NCI-H187 treated with DMSO at 0.1 percent for 48 hours (cell line): Measurements from ENCODE around the gene ACTG1.
A peak's percentile ranks its signal among the peaks of the same experiment; 100 is the strongest.

ENCODE experiments used
- DNase-seq: peaks from one replicate; lab custom pipeline; 2025; lab: John Stamatoyannopoulos, UW

The ACTG1 gene

DNA sequence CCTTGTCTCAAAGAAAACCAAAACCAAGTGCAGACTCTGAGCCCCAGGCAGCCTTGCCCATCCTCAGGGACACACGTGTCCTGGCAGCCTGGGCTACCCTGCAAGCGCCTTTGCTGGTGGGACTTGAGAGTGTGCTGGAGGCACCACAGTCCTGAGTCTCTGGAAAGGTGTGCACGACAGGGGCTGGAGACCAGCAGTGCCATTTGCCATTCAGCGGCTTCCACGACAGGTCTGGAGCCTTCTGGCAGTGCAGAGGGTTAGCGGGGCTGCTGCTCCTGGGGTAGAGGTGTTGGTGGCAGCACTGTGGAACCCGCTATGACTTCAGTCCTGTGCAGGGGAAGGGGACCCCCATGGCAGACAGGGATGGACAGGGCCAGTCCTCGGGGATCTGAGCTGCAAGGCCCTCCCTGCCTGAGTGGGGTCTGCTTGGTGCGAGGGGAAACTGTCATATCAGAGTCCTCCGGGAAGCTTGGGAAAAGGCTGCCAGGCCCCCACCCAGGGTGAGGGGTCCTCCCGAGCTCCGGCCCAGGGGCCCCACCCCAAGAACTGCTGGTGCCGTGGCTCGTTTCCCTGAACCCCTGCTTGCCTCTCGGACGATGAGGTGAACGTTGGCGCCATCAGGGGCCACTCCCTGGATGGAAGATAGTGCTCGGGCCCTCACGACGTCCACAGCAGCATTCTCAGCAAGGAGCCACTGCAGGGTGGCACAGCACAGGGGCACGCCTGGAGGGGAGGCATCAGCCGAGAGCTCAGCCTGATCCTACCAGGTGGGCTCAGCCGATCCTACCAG lies 32.8 kb upstream of the ACTG1 start:
- DNase-seq = no peak

DNA sequence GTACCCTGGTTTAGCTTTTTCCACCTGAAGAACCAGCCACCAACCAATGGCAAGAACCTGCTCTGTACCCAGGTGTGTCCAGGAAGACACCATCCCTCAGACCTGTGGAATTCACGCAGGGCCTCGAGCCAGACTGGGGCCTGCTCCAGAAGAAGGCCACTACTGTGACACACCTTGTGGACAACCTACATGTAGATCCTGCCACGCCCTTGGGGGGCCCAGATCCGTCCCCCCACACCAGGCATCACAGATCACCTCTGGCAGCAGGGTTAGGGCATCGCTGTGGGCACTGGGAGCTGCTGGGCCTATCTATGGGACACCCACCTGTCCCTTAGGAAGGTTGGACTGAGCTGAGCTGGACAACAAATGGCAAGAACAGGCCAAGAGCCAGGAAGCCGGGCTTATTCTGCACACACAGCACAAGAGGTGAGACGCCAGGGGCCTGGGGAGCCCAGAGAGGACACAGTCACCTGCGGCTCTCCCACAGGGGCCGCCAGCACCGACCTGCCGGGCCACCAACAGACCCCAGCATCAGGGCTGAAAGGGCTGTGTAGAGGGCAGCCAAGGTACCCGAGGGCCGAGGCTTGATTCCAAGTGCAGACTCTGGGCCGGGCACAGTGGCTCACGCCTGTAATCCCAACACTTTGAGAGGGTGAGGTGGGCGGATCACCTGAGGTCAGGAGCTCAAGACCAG lies 31.8 kb upstream of the ACTG1 start:
- DNase-seq = no peak

DNA sequence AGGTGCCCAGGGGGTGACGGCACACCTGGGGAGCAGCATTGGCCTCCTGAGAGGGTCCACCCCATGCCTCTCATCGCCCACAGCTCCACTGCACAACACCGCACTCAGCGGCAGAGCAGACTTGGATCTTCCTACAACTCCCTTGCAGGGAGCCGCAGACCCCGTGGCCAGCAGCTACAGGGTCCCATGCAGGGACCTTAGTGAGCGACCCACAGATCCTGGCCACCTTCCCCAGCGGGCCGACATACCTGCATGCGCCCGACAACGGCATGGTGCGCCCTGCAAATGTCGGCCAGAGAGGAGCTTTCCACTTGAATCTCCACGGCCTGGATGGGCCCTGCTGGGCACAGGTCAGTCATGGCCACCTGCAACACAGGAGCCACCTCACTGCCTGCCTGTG lies 31.2 kb upstream of the ACTG1 start:
- DNase-seq = no peak

DNA sequence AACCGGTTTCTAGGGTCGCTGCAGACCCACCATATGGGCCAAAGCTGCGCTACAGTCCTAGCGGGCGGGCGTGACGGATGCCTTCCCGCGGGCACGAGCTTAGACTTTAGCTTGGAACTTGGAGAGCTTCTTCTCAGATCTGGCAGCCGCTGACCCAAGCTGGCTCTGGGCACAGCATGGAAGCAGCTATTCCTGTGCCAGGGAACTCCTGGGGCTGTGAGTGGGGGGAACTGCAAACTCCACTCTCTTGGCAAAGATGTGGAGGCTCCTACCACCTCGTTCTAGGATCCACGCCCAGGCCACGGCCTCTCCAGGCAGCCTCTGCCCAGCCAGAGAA lies 30.7 kb upstream of the ACTG1 start:
- no peak for DNase-seq

DNA sequence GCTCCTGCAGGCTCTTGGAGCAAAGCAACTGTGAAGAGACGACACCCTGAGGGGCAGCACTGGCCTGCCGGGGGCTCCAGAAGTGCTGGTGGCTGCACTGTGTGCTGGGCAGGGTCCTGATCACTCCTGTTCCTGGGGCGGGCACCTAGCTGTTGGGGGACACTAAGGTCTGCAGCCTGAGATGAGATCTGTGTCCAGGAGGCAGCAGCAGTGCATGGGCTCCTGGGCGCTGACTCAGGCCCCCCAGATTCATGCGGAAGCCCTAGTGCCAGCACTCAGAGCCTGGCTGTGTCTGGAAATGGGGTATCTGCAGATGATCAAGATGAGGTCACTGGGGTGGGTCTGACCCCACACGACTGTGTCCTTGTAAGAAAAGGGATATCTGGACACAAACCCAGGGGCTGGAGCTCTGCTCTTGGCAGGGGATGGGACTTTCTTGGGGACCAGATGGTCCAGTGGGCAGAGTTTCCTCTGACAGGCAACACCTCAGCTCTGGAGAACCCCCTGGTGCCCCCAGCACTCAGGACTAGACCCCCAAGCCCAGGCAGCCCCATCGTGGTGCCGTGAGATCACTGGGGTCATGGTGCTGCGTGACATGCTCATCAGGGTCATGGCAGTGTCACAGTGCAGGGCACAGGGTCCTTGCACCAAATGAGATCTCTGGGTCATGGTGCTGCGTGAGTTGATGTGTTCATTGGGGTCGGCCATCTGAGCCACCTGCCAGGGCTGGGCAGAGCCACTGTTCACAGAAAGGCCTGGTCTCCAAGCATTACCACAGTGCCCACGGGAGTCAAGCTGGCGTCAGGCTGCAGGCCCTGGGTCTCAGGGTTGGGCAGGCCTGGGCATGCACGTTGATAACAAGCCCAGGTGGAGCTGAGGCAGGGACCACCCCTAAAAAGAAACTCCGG lies 30.1 kb upstream of the ACTG1 start:
- no peak for DNase-seq

DNA sequence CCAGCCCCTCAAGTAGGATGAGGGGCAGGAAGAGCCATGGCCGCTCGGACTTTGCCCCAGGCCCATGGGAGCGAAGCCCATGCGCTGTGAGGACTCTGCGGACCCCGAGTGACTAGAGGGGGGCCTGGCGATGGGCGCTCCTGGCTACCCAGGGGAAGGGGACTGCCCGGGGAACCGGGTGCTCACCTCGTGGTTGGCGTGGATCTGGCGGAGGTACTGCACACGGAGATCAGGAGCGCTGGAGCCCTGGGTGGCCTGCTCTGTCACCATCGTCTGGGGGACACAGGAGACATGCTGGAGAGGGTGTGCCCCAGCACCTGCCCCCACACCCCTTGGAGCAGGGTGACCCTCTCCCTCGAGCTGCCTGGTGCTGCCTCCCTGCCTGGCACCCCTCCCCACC lies 28.5 kb upstream of the ACTG1 start:
- no peak for DNase-seq

DNA sequence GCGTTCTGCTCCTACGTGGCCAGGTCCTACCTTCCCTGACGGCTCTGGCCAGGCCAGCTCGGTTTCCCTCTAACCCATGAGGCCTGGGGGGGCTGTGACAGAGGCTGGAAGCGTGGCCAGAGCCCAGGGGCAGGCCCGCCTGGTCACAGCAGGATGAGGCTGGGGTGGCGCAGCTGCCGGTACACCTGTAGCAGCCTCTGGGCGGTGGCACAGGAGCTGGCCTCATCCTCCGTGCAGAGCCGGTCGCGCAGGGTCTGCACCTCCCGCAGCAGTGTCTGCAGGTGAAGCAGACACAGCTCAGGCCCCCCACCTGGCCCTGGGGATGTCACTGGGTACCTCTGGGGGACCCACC lies 28.1 kb upstream of the ACTG1 start:
- DNase-seq = no peak

DNA sequence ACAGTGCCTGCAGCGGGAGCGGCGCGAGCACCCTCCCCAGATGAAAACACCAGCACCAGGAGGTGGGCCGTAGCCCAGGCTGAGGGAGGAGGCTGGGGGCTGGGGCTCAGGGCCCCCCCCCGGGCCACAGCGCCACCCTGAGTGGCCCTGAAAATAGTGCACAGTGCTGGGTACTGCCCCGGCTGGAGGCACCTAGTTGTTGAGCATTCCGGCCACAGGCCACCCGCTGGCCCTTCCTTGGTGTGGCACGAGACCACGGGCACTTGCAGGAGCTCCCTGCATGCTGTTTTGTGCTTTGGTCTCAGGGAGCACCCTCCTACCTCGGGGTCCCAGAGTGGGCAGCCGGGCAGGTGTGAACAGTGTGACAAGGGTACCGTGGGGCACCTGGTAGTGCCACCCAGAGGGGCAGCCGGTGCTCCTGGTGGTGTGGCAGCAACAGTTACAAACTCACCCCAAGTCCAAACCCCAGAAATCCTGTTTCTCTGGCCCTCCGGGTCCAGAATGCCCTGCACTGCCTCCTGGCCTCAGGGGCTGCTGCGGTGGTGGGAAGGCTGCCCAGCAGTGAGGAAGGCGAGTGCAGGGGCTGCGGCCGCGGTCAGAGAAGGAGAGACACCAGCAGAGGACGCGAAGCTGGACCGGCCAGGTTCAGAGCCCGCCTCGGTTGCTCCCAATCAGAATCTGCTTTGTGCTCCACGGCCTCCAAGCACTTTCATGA lies 27.5 kb upstream of the ACTG1 start:
- DNase-seq = no peak

DNA sequence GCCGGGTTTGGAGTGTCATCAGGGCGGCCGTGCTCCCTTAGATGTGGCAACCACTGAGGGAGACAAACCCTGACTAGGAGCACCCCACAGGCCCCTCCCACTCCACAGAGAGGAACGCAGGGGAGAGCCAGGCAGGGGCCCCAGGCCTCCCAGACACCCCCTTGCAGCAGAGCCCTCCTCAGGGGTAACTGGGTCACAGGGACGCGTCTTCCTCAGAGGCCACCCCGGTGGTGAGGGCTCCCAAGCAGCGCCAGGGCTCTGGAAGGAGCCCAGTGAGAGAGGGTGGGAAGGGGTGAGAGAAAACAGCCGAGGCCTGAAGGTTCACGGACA lies 26.9 kb upstream of the ACTG1 start:
- no peak for DNase-seq

DNA sequence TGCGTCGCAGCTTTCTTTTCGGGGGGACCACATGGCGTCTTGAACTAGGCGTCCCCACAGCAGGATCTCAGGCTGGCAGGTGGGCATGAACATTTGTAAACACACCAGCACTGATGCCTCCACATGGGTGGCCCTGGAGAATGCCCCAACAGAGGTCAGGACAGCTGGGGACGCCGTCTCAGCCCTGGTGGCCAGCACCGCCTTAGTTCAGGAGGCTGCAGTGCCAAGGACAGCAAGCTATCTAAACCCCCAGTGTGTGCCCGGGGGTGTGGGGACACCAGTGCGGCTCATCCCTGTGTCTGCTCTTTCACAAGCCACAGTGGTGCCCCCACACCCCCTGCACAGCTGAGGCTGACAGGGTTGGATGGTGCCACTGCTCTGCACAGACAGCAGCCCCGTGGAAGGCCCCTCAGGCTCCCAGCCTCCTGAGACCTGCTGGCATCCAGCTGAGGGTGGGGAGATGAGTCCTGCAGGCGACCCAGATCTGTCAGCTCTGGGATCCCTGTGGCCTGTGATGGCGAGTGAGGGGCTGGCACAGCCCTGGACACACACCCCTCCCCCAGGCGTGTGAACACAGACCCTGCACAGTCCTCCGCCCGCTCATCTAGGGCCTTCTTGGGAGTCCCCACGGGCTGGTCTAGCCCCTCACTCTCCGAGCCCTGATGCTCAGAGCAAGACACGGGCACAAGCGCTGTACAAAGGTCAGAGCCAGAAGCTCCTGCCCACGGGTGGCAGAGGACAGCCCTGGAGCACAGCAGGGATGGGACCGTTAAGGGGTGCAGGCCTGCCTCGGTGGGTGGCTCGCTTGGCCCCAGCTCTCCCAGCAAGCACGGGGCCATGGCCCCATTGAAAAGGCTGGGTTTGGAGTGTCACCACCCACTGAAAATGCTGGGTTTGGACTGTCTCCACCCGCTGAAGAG lies 26.3 kb upstream of the ACTG1 start:
- DNase-seq = no peak

DNA sequence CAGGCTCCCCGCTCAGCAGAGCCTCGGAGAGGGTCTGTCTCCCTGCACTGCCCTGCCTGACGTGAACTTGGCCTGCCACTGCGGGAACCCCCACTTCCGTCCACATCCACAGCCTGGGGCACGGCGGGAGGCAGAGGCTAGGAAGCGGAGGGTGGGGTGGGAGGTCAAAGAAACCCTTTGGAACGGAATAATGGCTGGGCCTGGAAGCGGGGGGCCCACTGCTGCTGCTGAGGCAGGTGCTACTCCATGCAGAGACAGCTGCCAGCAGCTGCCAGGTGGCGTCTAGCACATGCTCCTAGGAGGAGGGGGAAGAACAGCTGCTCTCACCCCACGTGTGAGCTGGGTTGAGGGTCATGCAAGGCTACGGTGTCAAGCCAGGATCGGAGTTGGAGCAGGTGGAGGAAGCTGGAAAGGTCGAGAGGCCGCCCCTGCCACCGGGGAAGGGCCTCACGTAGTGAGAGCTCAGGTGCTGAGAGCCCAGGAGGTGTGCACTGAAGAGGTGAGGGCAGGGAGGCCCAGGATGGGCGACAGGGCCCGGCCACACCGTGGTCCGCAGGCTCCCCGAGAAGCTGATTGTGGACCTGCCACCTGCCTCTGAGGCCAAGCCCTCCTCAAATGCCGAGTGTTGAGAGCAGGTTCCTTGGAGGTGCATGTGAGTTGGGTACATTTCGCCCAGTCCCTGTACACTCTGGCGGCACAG lies 25.4 kb upstream of the ACTG1 start:
- peak; percentile 61 for DNase-seq

DNA sequence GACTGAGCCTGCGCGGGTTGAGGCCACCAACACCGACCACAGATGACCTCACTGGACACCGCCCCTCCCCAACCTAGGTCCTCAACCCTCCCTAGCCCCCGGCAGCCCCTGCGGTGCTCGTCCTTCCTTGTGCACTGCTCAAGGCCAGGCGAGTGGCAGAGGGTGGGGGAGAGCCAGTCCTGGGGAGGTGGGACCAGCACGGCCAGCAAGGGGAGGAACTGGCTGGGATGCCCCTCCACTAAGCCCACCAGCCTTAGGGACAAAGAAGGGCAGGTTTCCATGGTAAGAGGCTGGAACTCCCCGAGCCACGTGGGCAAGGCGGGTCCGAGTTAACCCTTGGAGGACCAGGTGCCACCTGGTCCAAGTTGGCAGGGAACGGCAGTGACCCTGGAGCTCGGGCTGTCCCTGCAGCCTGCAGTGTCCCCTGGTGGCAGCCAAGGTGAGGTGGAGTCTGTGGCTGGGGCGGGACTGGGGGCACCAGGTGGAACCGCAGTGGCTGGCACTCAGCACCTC lies 24.8 kb upstream of the ACTG1 start:
- DNase-seq = no peak

DNA sequence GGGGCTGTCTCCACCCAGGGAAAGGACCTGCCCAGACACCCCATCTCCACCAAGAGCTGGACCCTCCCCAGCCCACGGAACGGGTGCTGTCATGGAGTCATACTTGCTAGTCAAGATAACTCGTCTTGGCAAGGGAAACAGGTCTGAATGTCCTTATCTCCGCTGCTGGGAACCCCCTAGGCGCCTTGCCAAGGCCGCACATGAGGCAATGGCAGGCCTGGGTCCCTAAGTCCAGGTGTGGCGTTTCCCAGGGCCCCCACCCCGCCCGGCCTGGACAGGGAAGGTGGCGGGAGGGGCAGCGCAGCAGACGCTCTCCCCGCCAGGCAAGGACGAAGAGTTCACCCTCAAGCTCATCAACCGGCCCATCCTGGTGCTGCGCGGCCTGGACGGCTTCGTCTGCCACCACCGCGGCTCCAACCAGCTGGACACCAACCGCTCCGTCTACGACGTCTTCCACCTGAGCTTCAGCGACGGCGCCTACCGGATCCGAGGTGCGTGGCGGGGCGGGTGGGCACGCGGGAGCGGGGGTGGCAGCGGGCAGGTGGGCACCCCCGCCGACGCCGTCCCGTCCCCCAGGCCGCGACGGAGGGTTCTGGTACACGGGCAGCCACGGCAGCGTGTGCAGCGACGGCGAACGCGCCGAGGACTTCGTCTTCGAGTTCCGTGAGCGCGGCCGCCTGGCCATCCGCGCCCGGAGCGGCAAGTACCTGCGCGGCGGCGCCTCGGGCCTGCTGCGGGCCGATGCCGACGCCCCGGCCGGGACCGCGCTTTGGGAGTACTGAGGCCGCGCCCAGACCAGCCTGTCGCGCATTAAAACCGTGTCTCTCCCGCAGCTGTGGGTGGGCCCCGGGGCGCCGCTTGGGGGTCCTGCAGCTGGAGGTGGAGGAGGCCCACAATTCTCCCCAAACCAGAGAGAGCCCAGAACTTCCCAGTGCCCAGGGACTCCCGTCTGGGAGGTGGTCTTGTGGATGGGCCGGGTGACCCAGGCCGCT lies 24.0 kb upstream of the ACTG1 start:
- no peak for DNase-seq

DNA sequence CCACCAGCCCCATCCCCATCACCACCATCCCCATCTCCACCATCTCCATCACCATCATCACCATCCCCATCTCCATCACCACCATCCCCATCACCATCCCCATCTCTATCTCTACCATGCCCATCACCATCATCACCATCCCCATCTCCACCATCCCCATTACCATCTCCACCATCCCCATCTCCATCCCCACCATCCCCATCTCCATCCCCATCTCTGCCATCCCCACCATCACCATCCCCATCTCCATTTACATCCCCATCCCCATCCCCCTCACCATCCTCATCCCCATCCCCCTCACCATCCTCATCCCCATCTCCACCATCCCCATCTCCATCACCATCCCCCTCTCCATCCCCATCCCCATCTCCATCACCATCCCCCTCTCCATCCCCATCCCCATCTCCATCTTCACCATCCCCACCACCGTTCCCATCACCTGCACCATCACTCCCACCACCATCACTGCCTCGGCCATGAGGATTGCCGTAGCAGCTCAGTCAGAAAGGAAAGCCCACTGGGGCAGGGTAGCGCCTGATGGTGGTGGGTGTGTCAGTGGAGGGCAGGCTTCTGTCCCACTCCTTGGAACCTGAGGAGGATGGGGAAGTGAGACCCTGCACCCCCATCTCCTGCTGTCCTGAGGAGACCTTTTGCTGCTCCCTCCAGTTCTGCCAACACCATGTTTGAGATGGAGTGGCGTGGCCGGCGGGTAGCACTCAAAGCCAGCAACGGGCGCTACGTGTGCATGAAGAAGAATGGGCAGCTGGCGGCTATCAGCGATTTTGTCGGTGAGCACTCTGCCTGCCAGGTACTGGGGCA lies 23.1 kb upstream of the ACTG1 start:
- no peak for DNase-seq

DNA sequence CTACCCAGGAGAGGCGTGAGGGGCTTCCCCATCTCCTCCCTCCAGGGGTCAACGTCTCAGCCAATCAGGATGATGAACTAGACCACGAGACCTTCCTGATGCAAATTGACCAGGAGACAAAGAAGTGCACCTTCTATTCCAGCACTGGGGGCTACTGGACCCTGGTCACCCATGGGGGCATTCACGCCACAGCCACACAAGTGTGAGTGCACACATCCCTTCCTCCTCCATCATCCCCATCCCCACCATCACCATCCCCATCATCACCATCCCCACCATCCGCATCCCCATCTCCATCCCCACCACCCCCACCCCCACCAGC lies 22.4 kb upstream of the ACTG1 start:
- no peak for DNase-seq

DNA sequence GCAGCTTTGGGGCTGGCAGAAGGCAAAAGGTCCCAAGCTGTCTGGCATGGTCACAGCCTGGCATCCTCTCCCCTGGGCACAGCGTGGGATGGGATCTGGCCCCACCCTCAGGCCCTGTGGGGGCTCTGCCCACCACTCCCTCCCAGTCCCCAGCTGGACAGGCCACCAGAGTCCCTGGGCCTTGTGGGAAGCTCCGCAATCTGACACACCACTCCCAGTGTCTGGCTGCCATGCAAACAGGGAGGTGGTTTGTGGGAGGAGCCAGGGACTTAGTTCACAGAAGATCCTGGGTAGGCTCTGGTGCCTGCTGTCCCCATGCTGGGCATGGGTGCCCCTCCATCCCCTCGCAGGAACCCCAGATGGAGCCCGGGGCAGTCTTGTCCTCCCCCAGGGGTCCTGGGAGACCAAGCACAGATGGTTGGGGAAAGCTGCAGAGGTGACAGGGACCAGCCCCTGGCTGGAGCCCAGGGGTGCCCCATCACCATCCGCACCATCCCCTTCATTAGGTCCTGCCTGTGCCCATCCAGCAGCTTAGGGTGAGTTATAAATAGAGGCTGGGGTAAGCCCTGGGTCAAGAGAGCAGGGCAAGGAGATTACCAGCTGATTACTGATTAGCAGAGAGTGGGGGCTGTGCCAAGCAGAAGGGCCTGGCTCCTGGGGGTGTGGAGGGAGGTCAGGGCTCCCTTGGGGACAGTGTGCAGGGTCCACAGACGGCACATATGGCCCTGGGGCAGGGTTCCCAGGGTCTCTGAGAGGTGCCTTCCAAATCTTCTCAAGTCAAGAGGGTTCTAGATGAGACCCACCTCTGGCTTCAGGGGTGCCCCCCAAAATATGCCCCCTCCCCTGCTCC lies 21.8 kb upstream of the ACTG1 start:
- no peak for DNase-seq

DNA sequence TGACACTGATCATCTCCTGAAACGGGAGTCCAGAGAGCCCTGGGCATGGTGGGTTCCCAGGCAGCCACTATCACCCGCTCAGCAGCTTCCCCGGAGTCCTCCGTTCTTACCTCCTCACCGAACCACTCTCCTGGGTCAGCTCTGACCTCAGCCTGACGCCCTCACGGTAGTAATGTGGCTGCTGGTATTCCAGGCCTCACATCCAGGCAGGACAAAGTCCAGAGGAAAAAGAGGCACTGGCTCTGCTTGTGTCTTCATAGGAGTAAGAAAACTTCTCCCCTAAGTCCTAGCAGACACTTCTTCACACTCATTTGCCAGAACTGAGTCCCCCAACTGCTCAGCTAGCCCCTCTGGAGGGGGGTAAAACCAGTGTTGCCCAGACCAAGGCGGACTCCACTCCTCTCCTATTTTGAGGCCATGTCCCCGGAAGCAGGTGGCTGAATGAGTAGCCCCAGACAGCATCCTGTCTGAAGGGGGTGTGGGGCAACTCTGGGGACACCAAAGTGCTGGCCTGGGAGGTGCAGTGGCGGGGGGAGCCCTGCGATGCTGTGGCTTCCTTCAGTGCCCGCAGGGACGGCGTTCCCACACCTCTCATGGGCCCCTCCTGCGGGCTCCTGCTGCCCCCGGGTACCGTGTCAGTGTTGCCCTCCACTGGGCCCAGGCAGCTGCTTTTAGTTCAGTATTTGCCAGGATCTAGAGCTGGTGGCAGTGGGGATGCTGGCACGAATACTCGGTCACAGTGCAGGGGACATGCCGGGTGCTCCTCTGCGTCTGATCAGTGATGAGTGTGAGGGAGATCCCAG lies 20.9 kb upstream of the ACTG1 start:
- DNase-seq = no peak
